ENCODE data around the gene DPM2.

DPM2 gene

GRCh38 chr9:127885508-127886281 is 52.0 kb downstream of the DPM2 start:
- H3K9ac ChIP-seq (ENCODE audit: low read length), result no peak overlapping the region
- no peak overlapping the region for H3K4me2 ChIP-seq (ENCODE audit: low read depth, low read length, poor library complexity, severe bottlenecking)
- no peaks in the 10 kb centered on the region for H3K27me3 ChIP-seq (ENCODE audit: low read length)
- H3K36me3 ChIP-seq (ENCODE audit: low read length), result no peaks in the 10 kb centered on the region
- no peaks in the 10 kb centered on the region for H4K20me1 ChIP-seq (ENCODE audit: low read depth, low read length)
- H2AFZ ChIP-seq (ENCODE audit: low read depth, low read length, severe bottlenecking), result no peak overlapping the region
- H3K4me3 ChIP-seq (ENCODE audit: insufficient read depth, low read length, poor library complexity, severe bottlenecking), result no peak overlapping the region
- no peaks in the 10 kb centered on the region for H3K9me3 ChIP-seq (ENCODE audit: insufficient read depth, low read length)
- no peaks in the 10 kb centered on the region for H3K9me2 ChIP-seq (replicated peaks; ENCODE audit: insufficient read depth, low read length)
- no peak for TF ChIP-seq CTCF (IDR thresholded peaks at IDR 0.05; ENCODE audit: insufficient read depth, low read length, poor library complexity, severe bottlenecking)
- TF ChIP-seq EZH2phosphoT487 (conservative IDR thresholded peaks at IDR 0.05; ENCODE audit: low read length), result no peak
- no peaks in the 10 kb centered on the region for H3F3A ChIP-seq (ENCODE audit: insufficient read depth)
- H3K79me2 ChIP-seq (ENCODE audit: insufficient read depth, low read length), result no peaks in the 10 kb centered on the region
- no peak overlapping the region for H3K27ac ChIP-seq (ENCODE audit: low read depth, low read length)
